ENCODE results near the gene RRBP1.
A peak's percentile ranks its signal among the peaks of the same experiment; 100 is the strongest.

Gene RRBP1

DNA sequence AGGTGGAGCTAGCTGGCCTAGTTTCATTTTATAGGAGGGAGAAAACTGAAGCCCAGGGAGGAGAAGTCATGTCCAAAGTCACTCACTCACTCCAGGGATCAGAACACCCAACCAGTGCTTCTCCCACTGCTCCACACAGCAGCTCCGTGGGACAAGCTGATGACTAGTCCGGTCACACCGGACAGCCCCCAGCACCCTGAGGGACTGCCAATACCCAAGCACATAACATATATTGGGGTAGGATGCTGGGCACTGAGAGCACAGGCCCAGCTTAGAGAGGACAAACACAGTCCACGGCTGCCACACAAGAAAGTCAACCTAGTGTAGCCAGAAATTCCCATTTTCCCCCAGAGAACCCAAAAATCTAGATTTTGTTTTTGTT, 5.7 kb downstream of the RRBP1 start:
- no peak for DNase-seq (ENCODE audit: low read depth in 1 of 2, low spot score in 1 of 2)
- Histone ChIP-seq H3K27me3 (ENCODE audit: insufficient read depth, poor library complexity, severe bottlenecking) (no peaks in the 10 kb centered on the region), H3K4me3 (replicated peaks; ENCODE audit: insufficient read depth, low read length) (no peak overlapping the region), H3K27ac (replicated peaks) (no peak overlapping the region)
- no peak for TF ChIP-seq SPI1 (IDR thresholded peaks at IDR 0.05; ENCODE audit: borderline replicate concordance, low read depth)
- no peak for TF ChIP-seq REST (IDR thresholded peaks at IDR 0.05; ENCODE audit: insufficient replicate concordance, low read depth)
- no peak for TF ChIP-seq POLR2AphosphoS5 (IDR thresholded peaks at IDR 0.05; ENCODE audit: low read depth)
- TF ChIP-seq GABPA (IDR thresholded peaks at IDR 0.05; ENCODE audit: low read depth), result no peak
- TF ChIP-seq CTCF (IDR thresholded peaks at IDR 0.05; ENCODE audit: insufficient read depth, low read length), result no peak

GRCh38 chr20:17675519-17676377, 6.3 kb downstream of the RRBP1 start:
- Histone ChIP-seq H3K27me3 (ENCODE audit: insufficient read depth, poor library complexity, severe bottlenecking) (no peaks in the 10 kb centered on the region), H3K4me3 (replicated peaks; ENCODE audit: insufficient read depth, low read length) (no peak overlapping the region), H3K27ac (replicated peaks) (no peak overlapping the region)
- TF ChIP-seq CTCF (IDR thresholded peaks at IDR 0.05; ENCODE audit: insufficient read depth, low read length) (no peak), POLR2AphosphoS5 (IDR thresholded peaks at IDR 0.05; ENCODE audit: low read depth) (no peak), REST (IDR thresholded peaks at IDR 0.05; ENCODE audit: insufficient replicate concordance, low read depth) (no peak), SPI1 (IDR thresholded peaks at IDR 0.05; ENCODE audit: borderline replicate concordance, low read depth) (no peak), GABPA (IDR thresholded peaks at IDR 0.05; ENCODE audit: low read depth) (no peak)
- DNase-seq (ENCODE audit: low read depth in 1 of 2, low spot score in 1 of 2), result peak in 1 of 2 experiments; percentile 12

GRCh38 chr20:17674722-17675518, 7.1 kb downstream of the RRBP1 start:
- TF ChIP-seq POLR2AphosphoS5 (IDR thresholded peaks at IDR 0.05; ENCODE audit: low read depth) (no peak), GABPA (IDR thresholded peaks at IDR 0.05; ENCODE audit: low read depth) (no peak), REST (IDR thresholded peaks at IDR 0.05; ENCODE audit: insufficient replicate concordance, low read depth) (no peak), CTCF (IDR thresholded peaks at IDR 0.05; ENCODE audit: insufficient read depth, low read length) (no peak), SPI1 (IDR thresholded peaks at IDR 0.05; ENCODE audit: borderline replicate concordance, low read depth) (no peak)
- H3K27ac ChIP-seq (replicated peaks), result no peak overlapping the region
- DNase-seq (ENCODE audit: low read depth in 1 of 2, low spot score in 1 of 2), result no peak
- H3K27me3 ChIP-seq (ENCODE audit: insufficient read depth, poor library complexity, severe bottlenecking), result no peaks in the 10 kb centered on the region
- H3K4me3 ChIP-seq (replicated peaks; ENCODE audit: insufficient read depth, low read length), result no peak overlapping the region

Measured in HL-60 (cell line).